KOPT-K1 (cell line): ENCODE data around the gene SIRPB2.

Experiments used
- H3K27ac ChIP-seq: fragments of 200-600 bp; sonication (generic); 2 replicates; pipeline ENCODE4 v1.5.1; 2016; ENCODE audit warnings: antibody characterized with exemption, mild to moderate bottlenecking, low read depth, low read length; ENCODE audit not compliant: poor library complexity, severe bottlenecking
- H3K36me3 ChIP-seq: fragments of 200-600 bp; sonication (generic); 2 replicates; pipeline ENCODE4 v1.5.1; 2017; ENCODE audit warnings: antibody characterized with exemption, mild to moderate bottlenecking, low read length, moderate library complexity; ENCODE audit not compliant: insufficient read depth
- H3K9me3 ChIP-seq: fragments of 200-600 bp; sonication (generic); 2 replicates; pipeline ENCODE4 v1.5.1; 2017; ENCODE audit warnings: antibody characterized with exemption, low read length, mild to moderate bottlenecking; ENCODE audit not compliant: insufficient read depth, poor library complexity, severe bottlenecking

SIRPB2 gene

DNA sequence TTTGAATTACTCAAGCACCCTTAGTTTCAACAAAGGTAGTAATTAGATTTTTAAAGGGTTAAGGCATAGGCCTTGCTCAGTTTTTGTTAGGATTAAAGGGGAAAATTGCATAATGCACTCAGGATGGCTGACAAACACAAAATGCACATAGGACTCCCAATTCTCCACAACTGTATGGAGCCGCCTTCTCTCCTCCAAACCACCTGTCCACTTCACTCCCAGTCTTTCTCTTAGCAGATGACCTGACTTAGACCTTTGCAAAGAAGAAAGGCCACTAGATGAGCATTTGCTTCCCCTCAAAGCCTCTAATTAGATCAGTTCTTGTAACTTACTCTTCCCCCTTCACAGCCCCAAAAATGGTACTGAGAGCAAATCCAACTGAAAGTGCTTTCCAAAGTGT is 44.7 kb downstream of the SIRPB2 start:
- H3K9me3 ChIP-seq, result no peaks in the 10 kb centered on the region
- H3K27ac ChIP-seq, result no peak overlapping the region
- peaks cover 100% of the 10 kb centered on the region for H3K36me3 ChIP-seq

DNA sequence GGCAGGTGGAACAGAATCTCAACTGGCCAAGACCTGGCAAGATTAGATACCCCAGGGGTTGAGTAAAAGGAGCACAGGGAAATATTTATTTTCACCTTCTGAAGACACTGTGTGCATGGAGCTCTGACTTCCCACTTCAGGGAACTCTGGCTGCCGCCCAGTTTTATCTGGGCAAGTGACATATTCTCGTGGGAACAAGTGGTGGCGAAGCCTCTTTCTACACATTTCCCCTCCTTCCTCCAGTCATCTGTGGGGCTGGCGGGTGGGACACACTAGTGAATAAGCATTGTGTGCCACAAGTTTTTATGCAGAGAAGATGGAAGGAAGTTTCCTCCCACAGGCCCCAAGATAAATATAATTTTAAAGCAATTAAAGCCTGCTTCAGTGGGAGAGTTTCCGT is 48.1 kb downstream of the SIRPB2 start:
- no peaks in the 10 kb centered on the region for H3K9me3 ChIP-seq
- peaks cover 81% of the 10 kb centered on the region for H3K36me3 ChIP-seq
- no peak overlapping the region for H3K27ac ChIP-seq

DNA sequence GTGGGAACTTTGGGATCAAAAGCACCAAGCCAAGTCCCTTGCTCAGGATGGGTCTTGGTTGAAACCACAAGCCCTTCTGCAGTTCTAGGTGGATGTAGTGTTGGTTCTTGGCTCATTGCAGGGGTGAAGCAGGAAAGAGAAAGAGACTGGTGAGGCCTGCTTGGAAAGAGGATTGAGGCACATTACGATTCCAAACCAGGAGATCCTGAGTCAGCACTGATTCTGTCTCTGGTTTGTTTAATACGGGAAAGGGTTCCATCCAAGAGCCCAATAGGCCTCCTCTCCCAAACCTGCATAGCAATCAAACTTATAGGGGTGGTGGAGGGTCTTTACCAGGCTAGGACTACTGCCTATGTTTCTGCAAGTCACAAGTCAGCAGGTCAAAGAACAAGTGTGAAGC is 48.9 kb downstream of the SIRPB2 start:
- Histone ChIP-seq H3K27ac (no peak overlapping the region), H3K9me3 (no peaks in the 10 kb centered on the region), H3K36me3 (peaks cover 73% of the 10 kb centered on the region)

DNA sequence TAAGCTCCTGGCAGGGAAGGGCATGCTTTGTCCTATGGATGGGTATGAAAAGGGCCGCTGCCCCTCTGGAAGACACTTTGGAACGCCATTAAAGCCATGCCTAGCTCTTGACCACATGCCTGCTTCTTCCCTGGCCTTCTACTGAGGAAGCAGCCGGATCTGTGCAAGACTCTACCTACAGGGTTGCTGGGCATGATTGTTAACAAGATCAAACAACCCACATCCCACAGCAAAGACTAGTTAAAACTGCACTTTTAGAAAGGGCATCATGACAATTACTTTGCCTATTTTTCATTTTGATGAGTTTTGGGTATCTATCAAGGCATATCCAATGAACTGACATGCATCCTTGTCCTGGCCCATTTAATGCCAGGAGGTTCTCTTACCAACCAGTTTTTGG is 50.1 kb downstream of the SIRPB2 start:
- Histone ChIP-seq H3K27ac (no peak overlapping the region), H3K9me3 (no peaks in the 10 kb centered on the region), H3K36me3 (peaks cover 61% of the 10 kb centered on the region)

DNA sequence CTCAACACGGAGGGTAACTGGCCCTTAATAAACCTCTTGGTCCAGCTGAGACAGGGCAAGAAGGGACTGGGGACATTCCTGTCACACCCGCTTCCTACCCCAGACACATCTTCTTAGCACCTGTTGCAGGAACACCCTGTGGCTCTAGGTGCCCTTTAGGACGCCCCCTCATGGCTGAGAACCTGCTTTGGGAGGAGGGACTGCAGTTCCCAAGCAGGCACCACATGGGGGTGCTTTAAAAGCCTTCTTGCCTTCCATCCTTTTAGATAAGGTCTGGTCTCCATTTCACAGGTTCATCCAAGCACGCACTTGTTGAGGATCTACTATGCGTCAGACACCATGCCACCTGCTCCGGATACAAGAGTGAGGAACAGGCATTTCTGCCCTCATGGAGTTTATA is 51.2 kb downstream of the SIRPB2 start:
- Histone ChIP-seq H3K36me3 (peaks cover 50% of the 10 kb centered on the region), H3K9me3 (no peaks in the 10 kb centered on the region), H3K27ac (no peak overlapping the region)

DNA sequence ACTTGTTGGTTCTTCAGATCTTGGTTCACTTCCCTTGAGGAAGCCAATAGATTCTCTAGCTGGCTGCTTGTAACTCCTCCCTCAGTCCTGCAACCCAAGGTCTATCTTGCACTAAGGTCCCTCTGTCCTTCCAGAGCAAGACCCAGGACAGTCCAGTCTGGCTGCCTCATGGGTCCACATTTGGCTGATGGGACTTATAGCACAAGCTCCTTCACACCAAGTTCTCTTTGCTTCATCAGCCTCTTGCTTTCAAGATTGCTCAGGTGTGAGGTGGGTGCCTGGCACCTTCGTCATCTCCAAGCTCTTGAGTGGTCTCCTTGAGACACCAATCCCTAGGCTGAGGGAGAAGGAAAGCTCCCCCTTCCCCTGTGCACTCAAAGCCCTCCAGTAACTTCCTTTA is 52.9 kb downstream of the SIRPB2 start:
- Histone ChIP-seq H3K9me3 (peaks cover 5% of the 10 kb centered on the region), H3K27ac (no peak overlapping the region), H3K36me3 (peaks cover 34% of the 10 kb centered on the region)

DNA sequence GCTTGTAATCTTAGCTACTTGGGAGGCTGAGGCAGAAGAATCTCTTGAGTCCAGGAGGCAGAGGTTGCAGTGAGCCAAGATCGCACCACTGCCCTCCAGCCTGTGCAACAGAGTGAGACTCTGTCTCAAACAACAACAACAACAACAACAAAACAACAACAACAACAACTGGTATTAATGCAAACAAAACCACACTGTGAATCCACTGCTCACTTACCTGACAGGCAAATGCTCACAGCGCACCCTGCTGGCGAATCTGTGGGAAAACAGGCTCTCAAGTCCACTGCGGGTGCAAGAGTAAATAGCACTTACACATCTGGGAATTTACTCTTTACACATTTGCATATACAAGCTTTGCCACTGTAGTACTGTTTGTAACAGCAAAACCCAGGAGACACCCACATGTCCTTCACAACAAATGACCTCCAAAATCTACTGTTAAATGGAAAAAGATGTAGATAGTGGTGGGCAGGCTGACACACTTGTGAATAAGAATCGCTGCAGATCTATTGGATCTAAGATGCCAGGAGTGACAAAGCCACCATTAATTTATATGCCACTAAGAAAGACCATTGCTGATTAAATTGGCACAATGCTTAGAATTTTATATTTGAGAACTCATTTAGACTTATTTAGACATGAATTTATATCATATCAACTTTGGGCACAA is 53.9 kb downstream of the SIRPB2 start:
- Histone ChIP-seq H3K36me3 (peaks cover 24% of the 10 kb centered on the region; the same call in 1 of the 2 replicates), H3K27ac (no peak overlapping the region), H3K9me3 (peaks cover 7% of the 10 kb centered on the region)

DNA sequence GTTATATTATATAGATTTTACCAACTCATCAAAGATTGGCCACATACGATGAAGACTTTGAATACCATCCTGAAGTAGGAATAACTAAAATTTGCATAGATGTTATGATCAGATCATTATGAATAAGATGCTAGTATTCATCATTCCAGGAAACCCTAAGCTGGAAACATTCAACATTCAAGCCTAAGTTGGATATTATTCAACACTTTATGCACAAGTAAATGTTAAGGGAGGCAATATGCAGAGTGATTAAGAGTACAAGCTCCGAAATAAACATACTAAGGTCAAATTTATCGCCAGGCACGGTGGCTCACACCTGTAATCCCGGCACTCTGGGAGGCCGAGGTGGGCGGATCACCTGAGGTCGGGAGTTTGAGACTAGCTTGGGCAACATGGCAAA is 55.0 kb downstream of the SIRPB2 start:
- peaks cover 14% of the 10 kb centered on the region; the same call in 1 of the 2 replicates for H3K36me3 ChIP-seq
- no peak overlapping the region for H3K27ac ChIP-seq
- H3K9me3 ChIP-seq, result peaks cover 7% of the 10 kb centered on the region

DNA sequence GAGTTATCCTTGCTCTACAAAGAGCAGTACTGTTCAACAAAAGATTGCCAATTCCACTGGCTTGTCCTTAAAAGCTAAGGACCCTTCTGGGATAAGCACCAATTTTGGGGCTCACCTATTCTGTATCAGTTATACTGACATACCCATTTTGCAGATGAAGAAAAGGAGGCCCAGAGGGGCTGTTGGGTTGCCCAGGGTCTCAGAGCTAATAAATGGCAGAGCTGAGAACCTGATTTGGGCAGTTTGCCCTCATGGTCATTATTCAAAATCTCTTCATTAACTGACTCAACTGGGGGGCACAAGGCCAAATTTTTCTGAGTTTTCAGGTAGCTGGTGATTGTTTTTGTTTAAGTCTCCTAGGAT is 55.9 kb downstream of the SIRPB2 start:
- Histone ChIP-seq H3K9me3 (peaks cover 7% of the 10 kb centered on the region), H3K36me3 (peaks cover 8% of the 10 kb centered on the region; the same call in 1 of the 2 replicates), H3K27ac (no peak overlapping the region)

DNA sequence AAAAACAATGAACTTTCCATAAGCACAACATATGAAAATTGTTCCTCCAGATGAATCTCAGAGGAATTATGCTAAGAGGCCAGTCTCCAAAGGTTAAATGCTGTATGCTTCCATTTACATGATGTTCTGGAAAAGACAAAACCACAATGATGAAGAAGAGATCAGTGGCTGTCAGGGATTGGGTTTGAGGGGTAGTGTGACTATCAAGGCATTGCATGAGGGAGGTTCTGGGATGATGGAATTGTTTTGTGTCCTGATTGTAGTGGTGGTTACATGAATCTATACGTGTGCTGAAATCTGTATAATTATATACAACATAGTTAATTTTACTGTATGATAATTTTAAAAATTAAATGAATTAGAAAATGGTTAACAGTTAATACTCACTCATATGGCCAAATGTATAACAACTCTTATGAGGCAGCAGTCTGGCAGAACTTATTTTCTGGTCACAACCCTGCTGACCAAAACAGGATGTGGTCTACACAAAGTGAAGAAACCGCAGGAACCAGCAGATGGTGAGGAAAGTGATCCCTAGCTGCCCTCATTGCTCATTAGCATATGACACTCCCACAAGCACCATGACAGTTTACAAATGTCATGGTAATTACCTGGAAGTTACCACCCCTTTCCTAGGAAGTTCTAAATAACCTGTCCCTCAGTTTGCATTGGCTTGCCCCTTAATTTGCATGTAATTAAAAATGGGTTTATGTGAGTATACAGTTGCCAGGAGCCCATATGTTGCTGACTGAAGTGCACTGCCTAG is 56.5 kb downstream of the SIRPB2 start:
- Histone ChIP-seq H3K36me3 (peaks cover 2% of the 10 kb centered on the region; the same call in 1 of the 2 replicates), H3K27ac (no peak overlapping the region), H3K9me3 (peaks cover 7% of the 10 kb centered on the region)

DNA sequence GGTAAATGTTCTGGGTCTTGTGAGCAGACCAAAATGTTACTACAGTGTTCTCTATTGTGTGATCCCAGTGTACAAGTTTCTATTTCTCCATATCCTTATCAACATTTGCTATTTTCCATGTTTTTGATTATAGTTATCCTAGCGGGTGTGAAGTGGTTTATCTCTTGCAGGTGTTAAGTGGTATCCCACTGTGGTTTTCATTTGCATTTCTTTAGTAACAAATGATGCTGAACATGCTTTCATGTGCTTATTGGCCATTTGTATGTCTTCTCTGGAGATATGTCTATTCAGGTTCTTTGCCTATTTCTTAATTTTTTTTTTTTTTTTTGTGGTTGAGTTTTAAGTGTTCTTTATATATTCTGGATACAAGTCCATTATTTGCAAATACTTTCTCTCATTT is 60.1 kb downstream of the SIRPB2 start:
- Histone ChIP-seq H3K27ac (no peak overlapping the region), H3K9me3 (peaks cover 7% of the 10 kb centered on the region), H3K36me3 (no peaks in the 10 kb centered on the region)

DNA sequence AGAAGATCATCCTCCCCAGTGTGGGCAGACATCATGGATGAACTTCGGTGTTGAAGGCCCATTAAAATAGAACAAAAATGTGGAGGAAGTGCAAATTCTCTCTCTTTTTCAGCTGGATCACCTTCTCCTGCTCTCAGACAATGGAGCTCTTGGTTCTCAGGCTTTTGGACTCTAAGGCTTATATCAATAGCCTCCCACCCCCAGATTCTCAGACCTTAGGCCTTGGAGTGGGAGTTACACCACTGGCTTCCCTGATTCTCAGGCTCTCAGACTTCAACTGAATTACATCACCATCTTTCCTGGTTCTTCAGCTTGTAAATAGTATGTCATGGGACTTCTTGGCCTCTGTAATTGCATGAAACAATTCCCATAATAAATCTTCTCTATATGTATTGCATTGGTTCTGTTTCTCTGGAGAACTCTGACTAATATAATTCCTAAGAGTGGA is 61.2 kb downstream of the SIRPB2 start:
- no peak overlapping the region for H3K27ac ChIP-seq
- H3K9me3 ChIP-seq, result peaks cover 7% of the 10 kb centered on the region
- H3K36me3 ChIP-seq, result no peaks in the 10 kb centered on the region

DNA sequence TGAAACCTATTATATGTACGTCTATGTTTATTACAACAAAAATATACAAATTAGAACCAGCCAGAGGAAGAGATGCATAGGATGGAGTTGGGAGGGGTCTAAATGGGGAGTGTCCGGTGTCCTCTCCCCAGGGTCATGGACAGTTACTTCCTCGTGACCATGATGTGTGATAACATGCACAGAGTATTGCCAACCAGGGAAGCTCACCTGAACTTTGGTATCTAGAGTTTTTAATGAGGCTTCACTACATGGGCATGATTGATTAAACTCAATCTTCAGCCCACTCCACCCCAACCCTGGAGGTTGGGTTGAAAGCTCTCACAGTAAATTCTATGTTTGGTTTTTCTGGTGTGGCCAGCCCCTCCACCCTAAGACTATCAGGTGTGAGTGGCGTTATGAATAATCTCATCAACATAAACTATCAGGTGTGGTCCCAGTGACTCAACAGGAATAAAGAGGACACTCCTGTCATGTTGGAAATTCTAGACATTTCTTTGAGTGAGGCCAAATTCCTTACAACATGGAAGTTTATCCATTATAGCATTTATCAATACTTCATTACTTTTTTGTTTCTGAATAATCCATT is 62.0 kb downstream of the SIRPB2 start:
- Histone ChIP-seq H3K9me3 (peaks cover 7% of the 10 kb centered on the region), H3K36me3 (no peaks in the 10 kb centered on the region), H3K27ac (no peak overlapping the region)

DNA sequence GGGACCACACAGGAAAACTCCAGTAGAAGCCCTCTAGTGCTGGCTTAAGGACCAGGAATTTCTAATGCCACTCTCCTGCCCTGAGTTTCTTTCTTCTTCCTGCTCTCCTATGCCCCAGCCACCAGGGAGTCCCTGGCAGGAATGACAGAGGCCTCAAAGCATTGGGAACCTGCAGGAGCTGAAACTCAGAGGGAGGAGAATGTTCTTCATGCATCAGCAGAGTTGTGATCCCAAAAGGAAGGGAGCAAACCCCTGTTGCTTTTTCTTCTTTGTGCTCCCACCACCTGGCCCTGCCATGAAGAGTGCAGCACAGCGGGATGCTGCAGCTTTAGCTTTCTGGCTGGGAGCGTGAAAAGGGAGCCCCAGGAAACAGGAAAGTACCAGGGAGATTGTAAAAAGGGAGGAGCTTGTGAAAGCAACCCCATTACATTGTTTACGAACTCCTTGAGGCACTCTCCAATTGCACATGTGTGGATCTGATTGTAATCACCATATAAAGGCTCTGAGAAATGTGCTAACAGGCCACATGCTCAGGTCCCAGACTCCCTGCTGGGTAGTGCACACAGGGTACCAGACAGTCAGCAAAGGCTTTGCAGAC is 63.7 kb downstream of the SIRPB2 start:
- Histone ChIP-seq H3K27ac (no peak overlapping the region), H3K9me3 (no peaks in the 10 kb centered on the region), H3K36me3 (no peaks in the 10 kb centered on the region)

DNA sequence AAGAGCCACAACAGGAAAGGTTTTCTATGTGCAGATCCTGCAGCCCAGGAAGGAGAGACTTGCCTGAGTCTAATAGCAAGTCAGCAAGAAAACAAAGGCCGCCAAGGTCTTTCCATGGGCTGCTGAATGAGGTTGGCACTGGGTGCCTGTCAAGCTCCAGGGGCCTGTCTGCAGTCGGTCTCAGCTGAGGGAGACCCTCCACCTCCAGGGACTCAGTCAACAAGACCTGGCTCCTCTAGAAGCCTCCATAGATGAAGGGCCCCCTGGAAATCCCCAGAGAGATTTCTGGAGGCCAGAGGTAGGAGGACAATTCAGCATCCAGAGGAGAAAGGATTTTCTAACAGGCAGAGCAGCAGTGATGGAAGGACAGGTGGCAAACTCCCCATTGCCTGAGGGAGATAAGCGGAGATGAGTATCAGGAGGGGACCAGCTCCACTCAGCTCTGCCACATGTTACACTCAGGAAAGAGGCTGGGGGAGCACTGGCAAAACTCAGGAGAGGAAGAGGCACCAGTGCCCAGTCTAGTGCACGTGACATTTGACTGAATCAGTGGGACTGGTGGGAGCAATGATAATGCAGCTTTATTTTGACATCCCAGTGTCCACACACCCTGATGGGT is 64.9 kb downstream of the SIRPB2 start:
- H3K27ac ChIP-seq, result no peak overlapping the region
- H3K9me3 ChIP-seq, result peaks cover under 1% of the 10 kb centered on the region

More for the DNA sequence above, 64.9 kb downstream of the SIRPB2 start:
- no peaks in the 10 kb centered on the region for H3K36me3 ChIP-seq
